ENCODE data around the gene STAT4. TPM values are rescaled to one million over a fixed set of nuclear protein-coding genes. Genes with fewer than 3 reads are reported as not detected.

STAT4 gene
- total RNA-seq, 1 experiment from 2014 or later: 0.33 TPM

DNA sequence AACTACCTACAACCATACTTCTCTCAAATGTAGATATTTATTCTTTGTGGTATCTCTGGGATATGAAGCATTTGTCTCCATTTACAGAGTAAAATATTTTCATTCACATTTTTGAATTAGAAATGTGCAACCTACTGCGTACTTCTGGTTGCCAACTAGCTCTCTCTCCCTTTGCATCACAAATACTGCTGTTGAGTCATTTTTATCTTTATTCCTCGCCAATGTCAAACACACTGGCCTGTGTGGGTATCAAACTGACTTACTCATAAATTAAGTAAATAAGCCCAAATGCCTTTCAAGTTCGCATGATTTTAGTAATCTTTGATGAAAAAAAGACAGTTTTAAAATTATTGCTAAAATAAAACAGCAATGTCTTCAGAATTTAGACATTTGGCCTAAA is 67.3 kb downstream of the STAT4 start:
- Histone ChIP-seq H4K5ac (ENCODE audit: insufficient read length, low read depth, low read length) (no peak overlapping the region), H3K9me3 (ENCODE audit: control insufficient read depth, low read depth, low read length) (no peaks in the 10 kb centered on the region), H3K4me1 (ENCODE audit: insufficient read depth, low read length) (no peaks in the 10 kb centered on the region), H3K56ac (ENCODE audit: insufficient read length, low read depth, low read length) (no peak overlapping the region), H4K20me1 (ENCODE audit: control insufficient read depth, insufficient read depth, insufficient read length) (no peaks in the 10 kb centered on the region), H4K91ac (ENCODE audit: insufficient read length, low read depth, low read length) (no peak overlapping the region), H4K8ac (replicated peaks; ENCODE audit: insufficient read length, low read depth, low read length) (no peak overlapping the region), H3K9ac (ENCODE audit: extremely low read depth, insufficient read length, low read length) (no peak overlapping the region), H3K27me3 (ENCODE audit: insufficient read depth, low read length) (no peaks in the 10 kb centered on the region), H3K79me2 (ENCODE audit: insufficient read depth, low read length) (no peaks in the 10 kb centered on the region), H3K18ac (ENCODE audit: insufficient read length, low read depth, low read length) (no peak overlapping the region), H3K14ac (ENCODE audit: insufficient read depth, low read length) (no peak overlapping the region), H2BK15ac (ENCODE audit: low read depth, low read length) (no peak overlapping the region), H2BK120ac (ENCODE audit: low read depth, low read length, poor library complexity, severe bottlenecking) (no peak overlapping the region), H2BK12ac (ENCODE audit: insufficient read length, low read depth, low read length) (no peak overlapping the region), H3K79me1 (ENCODE audit: insufficient read depth, low read depth, low read length, poor library complexity, severe bottlenecking) (no peaks in the 10 kb centered on the region), H2BK5ac (ENCODE audit: insufficient read length, low read length) (no peak overlapping the region), H3K4ac (ENCODE audit: low read depth, low read length) (no peak overlapping the region), H2AK5ac (ENCODE audit: insufficient read length, low read length) (no peak overlapping the region), H3K27ac (ENCODE audit: insufficient read length, low read depth, low read length) (no peak overlapping the region), H3T11ph (ENCODE audit: low read length) (no peak overlapping the region), H3K23ac (ENCODE audit: insufficient read length, low read depth, low read length) (no peak overlapping the region), H2BK20ac (ENCODE audit: low read depth, low read length, poor library complexity, severe bottlenecking) (no peak overlapping the region), H3K23me2 (ENCODE audit: insufficient read length, low read depth, low read length, poor library complexity, severe bottlenecking) (no peaks in the 10 kb centered on the region), H2AFZ (ENCODE audit: low read length) (no peak overlapping the region), H3K4me2 (ENCODE audit: insufficient read depth, insufficient read length, low read length) (no peak overlapping the region)
- no peak overlapping the region for H3K27ac Mint-ChIP-seq
- WGBS (ENCODE audit: extremely low coverage, insufficient read length, low lambda C conversion rate): no CpG with 5 or more reads among the region's 3 CpGs
- peaks cover 0 to 10% (median 4%) of the 10 kb centered on the region in 3 experiments; a peak in 4 of 7 replicates for H3K36me3 Mint-ChIP-seq (ENCODE audit: insufficient read depth in 1 of 3, low read depth in 3 of 3)
- H3K9me3 Mint-ChIP-seq: peaks cover 7 to 13% of the 10 kb centered on the region in 2 experiments; a peak in 4 of 5 replicates
- DNase-seq: no peak
- TF ChIP-seq, protein P1, sequence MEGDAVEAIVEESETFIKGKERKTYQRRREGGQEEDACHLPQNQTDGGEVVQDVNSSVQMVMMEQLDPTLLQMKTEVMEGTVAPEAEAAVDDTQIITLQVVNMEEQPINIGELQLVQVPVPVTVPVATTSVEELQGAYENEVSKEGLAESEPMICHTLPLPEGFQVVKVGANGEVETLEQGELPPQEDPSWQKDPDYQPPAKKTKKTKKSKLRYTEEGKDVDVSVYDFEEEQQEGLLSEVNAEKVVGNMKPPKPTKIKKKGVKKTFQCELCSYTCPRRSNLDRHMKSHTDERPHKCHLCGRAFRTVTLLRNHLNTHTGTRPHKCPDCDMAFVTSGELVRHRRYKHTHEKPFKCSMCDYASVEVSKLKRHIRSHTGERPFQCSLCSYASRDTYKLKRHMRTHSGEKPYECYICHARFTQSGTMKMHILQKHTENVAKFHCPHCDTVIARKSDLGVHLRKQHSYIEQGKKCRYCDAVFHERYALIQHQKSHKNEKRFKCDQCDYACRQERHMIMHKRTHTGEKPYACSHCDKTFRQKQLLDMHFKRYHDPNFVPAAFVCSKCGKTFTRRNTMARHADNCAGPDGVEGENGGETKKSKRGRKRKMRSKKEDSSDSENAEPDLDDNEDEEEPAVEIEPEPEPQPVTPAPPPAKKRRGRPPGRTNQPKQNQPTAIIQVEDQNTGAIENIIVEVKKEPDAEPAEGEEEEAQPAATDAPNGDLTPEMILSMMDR (conservative IDR thresholded peaks at IDR 0.05): no peak
- H3K4me1 Mint-ChIP-seq: peaks cover 17 to 22% of the 10 kb centered on the region in 2 experiments
- H3K27me3 Mint-ChIP-seq (ENCODE audit: low read depth): no peaks in the 10 kb centered on the region
- H3K4me3 Mint-ChIP-seq: no peak overlapping the region
